Measurements from ENCODE around the gene SPAG16.

Gene SPAG16

GRCh38 chr2:214135966-214136365 lies 851.7 kb downstream of the SPAG16 start:
- in situ Hi-C loops (cut with HindIII; ENCODE audit: low sequenced_read_pairs), result no loop called here

- in situ Hi-C loops (cut with HindIII; ENCODE audit: low sequenced_read_pairs), result no loop called here
Observed at GRCh38 chr2:214138779-214139178, 854.5 kb downstream of the SPAG16 start.

- in situ Hi-C loops (cut with HindIII; ENCODE audit: low sequenced_read_pairs), result loop anchor here (5.0 kb wide), 1 partner anchor 47 kb away; no protein-coding TSS in a partner anchor
Observed at GRCh38 chr2:214139630-214140284, 855.5 kb downstream of the SPAG16 start.

GRCh38 chr2:214156971-214157370 lies 872.7 kb downstream of the SPAG16 start:
- in situ Hi-C loops (cut with HindIII; ENCODE audit: low sequenced_read_pairs), result no loop called here

GRCh38 chr2:214158851-214159250 lies 874.6 kb downstream of the SPAG16 start:
- in situ Hi-C loops (cut with HindIII; ENCODE audit: low sequenced_read_pairs), result no loop called here

- in situ Hi-C loops (cut with HindIII; ENCODE audit: low sequenced_read_pairs), result no loop called here
Observed at GRCh38 chr2:214169281-214169680, 885.0 kb downstream of the SPAG16 start.

- in situ Hi-C loops (cut with HindIII; ENCODE audit: low sequenced_read_pairs), result no loop called here
Observed at GRCh38 chr2:214169736-214170135, 885.5 kb downstream of the SPAG16 start.

- in situ Hi-C loops (cut with HindIII; ENCODE audit: low sequenced_read_pairs), result no loop called here
Observed at GRCh38 chr2:214174563-214174962, 890.3 kb downstream of the SPAG16 start.

GRCh38 chr2:214180071-214180470 lies 895.8 kb downstream of the SPAG16 start:
- in situ Hi-C loops (cut with HindIII; ENCODE audit: low sequenced_read_pairs), result no loop called here

GRCh38 chr2:214180686-214181085 lies 896.4 kb downstream of the SPAG16 start:
- in situ Hi-C loops (cut with HindIII; ENCODE audit: low sequenced_read_pairs), result no loop called here

GRCh38 chr2:214184461-214184860 lies 900.2 kb downstream of the SPAG16 start:
- in situ Hi-C loops (cut with HindIII; ENCODE audit: low sequenced_read_pairs), result no loop called here

GRCh38 chr2:214185546-214185945 lies 901.3 kb downstream of the SPAG16 start:
- in situ Hi-C loops (cut with HindIII; ENCODE audit: low sequenced_read_pairs), result no loop called here

GRCh38 chr2:214192711-214193110 lies 908.4 kb downstream of the SPAG16 start:
- in situ Hi-C loops (cut with HindIII; ENCODE audit: low sequenced_read_pairs), result no loop called here

GRCh38 chr2:214193943-214194342 lies 909.7 kb downstream of the SPAG16 start:
- in situ Hi-C loops (cut with HindIII; ENCODE audit: low sequenced_read_pairs), result no loop called here

- in situ Hi-C loops (cut with HindIII; ENCODE audit: low sequenced_read_pairs), result no loop called here
Observed at GRCh38 chr2:214196260-214196659, 912.0 kb downstream of the SPAG16 start.

- in situ Hi-C loops (cut with HindIII; ENCODE audit: low sequenced_read_pairs), result no loop called here
Observed at GRCh38 chr2:214201892-214202291, 917.6 kb downstream of the SPAG16 start.

- in situ Hi-C loops (cut with HindIII; ENCODE audit: low sequenced_read_pairs), result no loop called here
Observed at GRCh38 chr2:214203214-214203613, 919.0 kb downstream of the SPAG16 start.

GRCh38 chr2:214203744-214204289 lies 919.6 kb downstream of the SPAG16 start:
- in situ Hi-C loops (cut with HindIII; ENCODE audit: low sequenced_read_pairs), result no loop called here

GRCh38 chr2:214215107-214215506 lies 930.8 kb downstream of the SPAG16 start:
- in situ Hi-C loops (cut with HindIII; ENCODE audit: low sequenced_read_pairs), result no loop called here

- in situ Hi-C loops (cut with HindIII; ENCODE audit: low sequenced_read_pairs), result no loop called here
Observed at GRCh38 chr2:214217136-214217535, 932.9 kb downstream of the SPAG16 start.

- in situ Hi-C loops (cut with HindIII; ENCODE audit: low sequenced_read_pairs), result no loop called here
Observed at GRCh38 chr2:214217599-214217998, 933.3 kb downstream of the SPAG16 start.

GRCh38 chr2:214220251-214220650 lies 936.0 kb downstream of the SPAG16 start:
- in situ Hi-C loops (cut with HindIII; ENCODE audit: low sequenced_read_pairs), result no loop called here

GRCh38 chr2:214226061-214226460 lies 941.8 kb downstream of the SPAG16 start:
- in situ Hi-C loops (cut with HindIII; ENCODE audit: low sequenced_read_pairs), result no loop called here
